Fibroblast of gingiva (primary cell): Measurements from ENCODE around the gene OR5K2.

Experiments
- DNase-seq: peaks from one replicate; pipeline ENCODE4 v3.0.0-alpha.2; 2011; ENCODE audit warnings: low read depth

OR5K2 gene

GRCh38 chr3:98497381-98497780 is at the start of gene OR5K2:
OR5K2 (plus strand) TSS chr3:98497681; CDS start chr3:98497681, 0 bp downstream.
- DNase-seq: no peak

- no peak for DNase-seq
Observed at GRCh38 chr3:98449606-98450193, 47.8 kb upstream of the OR5K2 start.

GRCh38 chr3:98450372-98450771 is 47.1 kb upstream of the OR5K2 start:
- no peak for DNase-seq

- no peak for DNase-seq
Observed at GRCh38 chr3:98453827-98454226, 43.7 kb upstream of the OR5K2 start.

- no peak for DNase-seq
Observed at GRCh38 chr3:98454929-98455328, 42.6 kb upstream of the OR5K2 start.

- DNase-seq: no peak
Observed at GRCh38 chr3:98457543-98457942, 39.9 kb upstream of the OR5K2 start.

GRCh38 chr3:98460220-98460619 is 37.3 kb upstream of the OR5K2 start:
- DNase-seq: no peak

- DNase-seq: no peak
Observed at GRCh38 chr3:98462901-98463300, 34.6 kb upstream of the OR5K2 start, which contains the start of gene OR5K1. OR5K1 (plus strand) TSS chr3:98463201; CDS start chr3:98469577, 6,376 bp downstream.

- no peak for DNase-seq
Observed at GRCh38 chr3:98482717-98483482, 14.6 kb upstream of the OR5K2 start.

- DNase-seq: no peak
Observed at GRCh38 chr3:98483626-98484025, 13.9 kb upstream of the OR5K2 start.

- no peak for DNase-seq
Observed at GRCh38 chr3:98500019-98500418, 2.5 kb downstream of the OR5K2 start.

- DNase-seq: no peak
Observed at GRCh38 chr3:98501270-98501669, 3.8 kb downstream of the OR5K2 start.

GRCh38 chr3:98501863-98502576 is 4.5 kb downstream of the OR5K2 start:
- DNase-seq: no peak

GRCh38 chr3:98504539-98504938 is 7.1 kb downstream of the OR5K2 start:
- DNase-seq: no peak

- DNase-seq: no peak
Observed at GRCh38 chr3:98508582-98508981, 11.1 kb downstream of the OR5K2 start.

- DNase-seq: no peak
Observed at GRCh38 chr3:98512576-98512975, 15.1 kb downstream of the OR5K2 start.

GRCh38 chr3:98513091-98513511 is 15.6 kb downstream of the OR5K2 start:
- peak; percentile 72 for DNase-seq

GRCh38 chr3:98513736-98514135 is 16.3 kb downstream of the OR5K2 start:
- no peak for DNase-seq

- no peak for DNase-seq
Observed at GRCh38 chr3:98514948-98515347, 17.5 kb downstream of the OR5K2 start.

GRCh38 chr3:98518816-98519215 is 21.3 kb downstream of the OR5K2 start:
- no peak for DNase-seq

- no peak for DNase-seq
Observed at GRCh38 chr3:98519351-98519750, 21.9 kb downstream of the OR5K2 start.

- DNase-seq: peak; percentile 41
Observed at GRCh38 chr3:98521897-98522543, 24.5 kb downstream of the OR5K2 start.
